SK-N-SH treated with all-trans-retinoic acid at 6 μM for 48 hours (cell line): ENCODE results near the gene CALN1.

ENCODE experiments used
- GLIS3 ChIP-seq: fragments of 250-450 bp; sonication (Bioruptor Pico); IDR thresholded peaks from 2 replicates; pipeline ENCODE4 v1.5.0; 2020; ENCODE audit warnings: mild to moderate bottlenecking, moderate library complexity
- SNAI2 ChIP-seq: fragments of 250-450 bp; sonication (Bioruptor Pico); IDR thresholded peaks from 2 replicates; pipeline ENCODE4 v1.5.0; 2020; ENCODE audit warnings: mild to moderate bottlenecking, moderate library complexity
- ZFP30 ChIP-seq: fragments of 450-650 bp; formaldehyde crosslinking; IDR thresholded peaks from 2 replicates; pipeline ENCODE4 v1.5.0; 2022; ENCODE audit warnings: mild to moderate bottlenecking, moderate library complexity
- ZNF565 ChIP-seq: fragments of 450-650 bp; formaldehyde crosslinking; conservative IDR thresholded peaks from 2 replicates; pipeline ENCODE4 v1.5.0; 2020; ENCODE audit warnings: low read depth, mild to moderate bottlenecking, moderate library complexity
- TF ChIP-seq, protein P1 (sequence below): fragments of 250-450 bp; sonication (Bioruptor Pico); IDR thresholded peaks from 2 replicates; pipeline ENCODE4 v1.5.1; 2020; ENCODE audit warnings: low read depth, mild to moderate bottlenecking, moderate library complexity
- TF ChIP-seq, protein P2 (sequence below): fragments of 250-450 bp; sonication (Bioruptor Pico); IDR thresholded peaks from 2 replicates; pipeline ENCODE4 v1.8.0; 2021; ENCODE audit warnings: low read depth, mild to moderate bottlenecking, moderate library complexity, borderline replicate concordance
- TF ChIP-seq, protein P3 (sequence below): fragments of 250-450 bp; sonication (Bioruptor Pico); IDR thresholded peaks from 2 replicates; pipeline ENCODE4 v1.5.0; 2020; ENCODE audit warnings: mild to moderate bottlenecking, moderate library complexity

DNA sequence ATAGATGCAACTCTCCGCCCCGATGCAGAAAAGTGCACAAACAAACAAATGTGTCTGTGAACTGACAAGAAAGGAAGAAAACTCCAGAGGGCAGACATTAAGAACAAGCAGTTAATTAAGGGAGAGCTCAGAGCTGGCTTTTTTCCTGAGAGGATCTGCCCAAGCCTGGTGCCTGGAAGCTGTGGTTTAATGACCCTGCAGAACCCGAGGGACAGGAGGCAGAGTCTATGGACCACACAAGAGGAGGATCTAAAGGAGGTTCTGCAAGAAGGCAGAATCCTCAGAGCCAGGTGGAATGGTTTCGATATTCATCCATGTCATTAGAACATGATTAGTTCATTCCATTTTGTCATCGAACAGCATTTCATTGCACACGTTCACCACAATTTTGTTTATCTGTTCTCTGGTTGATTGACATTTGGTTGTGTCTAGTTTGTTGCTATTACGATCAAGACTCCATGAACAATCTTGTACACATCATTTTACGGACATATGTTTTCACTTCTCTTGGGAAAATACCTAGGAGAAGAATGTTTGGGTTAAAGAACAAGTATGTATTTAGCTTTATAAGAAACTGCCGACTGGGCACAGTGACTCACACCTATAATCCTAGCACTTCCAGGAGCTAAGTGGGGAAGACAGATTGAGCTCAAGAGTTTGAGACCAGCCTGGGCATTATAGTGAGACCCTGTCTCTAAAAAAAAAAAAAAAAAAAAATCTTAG lies 560.2 kb downstream of the CALN1 start:
- TF ChIP-seq SNAI2 (CRISPR knock-in tag) = no peak
- no peak for TF ChIP-seq ZFP30 (CRISPR knock-in tag)
- TF ChIP-seq, protein P1, sequence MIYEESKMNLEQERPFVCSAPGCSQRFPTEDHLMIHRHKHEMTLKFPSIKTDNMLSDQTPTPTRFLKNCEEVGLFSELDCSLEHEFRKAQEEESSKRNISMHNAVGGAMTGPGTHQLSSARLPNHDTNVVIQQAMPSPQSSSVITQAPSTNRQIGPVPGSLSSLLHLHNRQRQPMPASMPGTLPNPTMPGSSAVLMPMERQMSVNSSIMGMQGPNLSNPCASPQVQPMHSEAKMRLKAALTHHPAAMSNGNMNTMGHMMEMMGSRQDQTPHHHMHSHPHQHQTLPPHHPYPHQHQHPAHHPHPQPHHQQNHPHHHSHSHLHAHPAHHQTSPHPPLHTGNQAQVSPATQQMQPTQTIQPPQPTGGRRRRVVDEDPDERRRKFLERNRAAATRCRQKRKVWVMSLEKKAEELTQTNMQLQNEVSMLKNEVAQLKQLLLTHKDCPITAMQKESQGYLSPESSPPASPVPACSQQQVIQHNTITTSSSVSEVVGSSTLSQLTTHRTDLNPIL (CRISPR knock-in tag) = no peak
- TF ChIP-seq, protein P2, sequence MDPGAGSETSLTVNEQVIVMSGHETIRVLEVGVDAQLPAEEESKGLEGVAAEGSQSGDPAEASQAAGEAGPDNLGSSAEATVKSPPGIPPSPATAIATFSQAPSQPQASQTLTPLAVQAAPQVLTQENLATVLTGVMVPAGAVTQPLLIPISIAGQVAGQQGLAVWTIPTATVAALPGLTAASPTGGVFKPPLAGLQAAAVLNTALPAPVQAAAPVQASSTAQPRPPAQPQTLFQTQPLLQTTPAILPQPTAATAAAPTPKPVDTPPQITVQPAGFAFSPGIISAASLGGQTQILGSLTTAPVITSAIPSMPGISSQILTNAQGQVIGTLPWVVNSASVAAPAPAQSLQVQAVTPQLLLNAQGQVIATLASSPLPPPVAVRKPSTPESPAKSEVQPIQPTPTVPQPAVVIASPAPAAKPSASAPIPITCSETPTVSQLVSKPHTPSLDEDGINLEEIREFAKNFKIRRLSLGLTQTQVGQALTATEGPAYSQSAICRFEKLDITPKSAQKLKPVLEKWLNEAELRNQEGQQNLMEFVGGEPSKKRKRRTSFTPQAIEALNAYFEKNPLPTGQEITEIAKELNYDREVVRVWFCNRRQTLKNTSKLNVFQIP = no peak
- TF ChIP-seq, protein P3, sequence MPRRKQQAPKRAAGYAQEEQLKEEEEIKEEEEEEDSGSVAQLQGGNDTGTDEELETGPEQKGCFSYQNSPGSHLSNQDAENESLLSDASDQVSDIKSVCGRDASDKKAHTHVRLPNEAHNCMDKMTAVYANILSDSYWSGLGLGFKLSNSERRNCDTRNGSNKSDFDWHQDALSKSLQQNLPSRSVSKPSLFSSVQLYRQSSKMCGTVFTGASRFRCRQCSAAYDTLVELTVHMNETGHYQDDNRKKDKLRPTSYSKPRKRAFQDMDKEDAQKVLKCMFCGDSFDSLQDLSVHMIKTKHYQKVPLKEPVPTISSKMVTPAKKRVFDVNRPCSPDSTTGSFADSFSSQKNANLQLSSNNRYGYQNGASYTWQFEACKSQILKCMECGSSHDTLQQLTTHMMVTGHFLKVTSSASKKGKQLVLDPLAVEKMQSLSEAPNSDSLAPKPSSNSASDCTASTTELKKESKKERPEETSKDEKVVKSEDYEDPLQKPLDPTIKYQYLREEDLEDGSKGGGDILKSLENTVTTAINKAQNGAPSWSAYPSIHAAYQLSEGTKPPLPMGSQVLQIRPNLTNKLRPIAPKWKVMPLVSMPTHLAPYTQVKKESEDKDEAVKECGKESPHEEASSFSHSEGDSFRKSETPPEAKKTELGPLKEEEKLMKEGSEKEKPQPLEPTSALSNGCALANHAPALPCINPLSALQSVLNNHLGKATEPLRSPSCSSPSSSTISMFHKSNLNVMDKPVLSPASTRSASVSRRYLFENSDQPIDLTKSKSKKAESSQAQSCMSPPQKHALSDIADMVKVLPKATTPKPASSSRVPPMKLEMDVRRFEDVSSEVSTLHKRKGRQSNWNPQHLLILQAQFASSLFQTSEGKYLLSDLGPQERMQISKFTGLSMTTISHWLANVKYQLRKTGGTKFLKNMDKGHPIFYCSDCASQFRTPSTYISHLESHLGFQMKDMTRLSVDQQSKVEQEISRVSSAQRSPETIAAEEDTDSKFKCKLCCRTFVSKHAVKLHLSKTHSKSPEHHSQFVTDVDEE = no peak
- TF ChIP-seq ZNF565 (CRISPR knock-in tag) = no peak
- no peak for TF ChIP-seq GLIS3
